GM23338 (cell line): ENCODE results near the gene LAMTOR1. TPM values are rescaled to one million over a fixed set of nuclear protein-coding genes. Genes with fewer than 3 reads are reported as not detected.
A peak's percentile ranks its signal among the peaks of the same experiment; 100 is the strongest.
"Not testable (repeated sequence)": the region's sequence is repeated elsewhere in the genome, so short reads cannot be mapped to it uniquely, and the experiment has no call there.

ENCODE experiments used
- ATAC-seq: fragments of 200-7000 bp; cut with Tn5 transposase; 3 replicates; pipeline ENCODE4 v1.9.1; 2020
- DNase-seq: peaks from one replicate; pipeline ENCODE4 v3.0.0-alpha.2; 2015; ENCODE audit warnings: low spot score
- H2AFZ ChIP-seq: fragments of 200-600 bp; sonication (generic); 2 replicates; pipeline ENCODE4 v1.8.0; 2016; ENCODE audit warnings: antibody characterized with exemption, mild to moderate bottlenecking, moderate library complexity
- H3F3A ChIP-seq: fragments of 200-600 bp; sonication (generic); replicated peaks from 2 replicates; pipeline ENCODE4 v1.8.0; 2017; ENCODE audit warnings: antibody characterized with exemption, mixed run types, low read depth
- H3K27ac ChIP-seq: fragments of 200-600 bp; sonication (generic); 2 replicates; pipeline ENCODE4 v1.6.1; 2016; ENCODE audit warnings: low read depth
- H3K27me3 ChIP-seq: fragments of 200-600 bp; sonication (generic); 2 replicates; pipeline ENCODE4 v1.8.0; 2016; ENCODE audit warnings: mild to moderate bottlenecking, mixed run types, moderate library complexity; ENCODE audit not compliant: insufficient read depth
- H3K36me3 ChIP-seq: fragments of 200-600 bp; sonication (generic); 2 replicates; pipeline ENCODE4 v1.8.0; 2016; ENCODE audit warnings: mild to moderate bottlenecking; ENCODE audit not compliant: insufficient read depth
- H3K4me1 ChIP-seq: fragments of 200-600 bp; sonication (generic); 2 replicates; pipeline ENCODE4 v1.8.0; 2016; ENCODE audit warnings: mild to moderate bottlenecking, moderate library complexity; ENCODE audit not compliant: insufficient read depth
- H3K4me2 ChIP-seq: fragments of 200-600 bp; sonication (generic); 2 replicates; pipeline ENCODE4 v1.7.1; 2017; ENCODE audit warnings: mixed run types
- H3K4me3 ChIP-seq: fragments of 200-600 bp; sonication (generic); 2 replicates; pipeline ENCODE4 v1.6.1; 2016; ENCODE audit warnings: mixed run types
- H3K79me2 ChIP-seq: fragments of 200-600 bp; sonication (generic); replicated peaks from 2 replicates; pipeline ENCODE4 v1.8.0; 2017; ENCODE audit warnings: mild to moderate bottlenecking; ENCODE audit not compliant: insufficient read depth
- H3K9me2 ChIP-seq: fragments of 200-600 bp; sonication (generic); 2 replicates; pipeline ENCODE4 v1.8.0; 2017; ENCODE audit not compliant: insufficient read depth
- H4K20me1 ChIP-seq: fragments of 200-600 bp; sonication (generic); replicated peaks from 2 replicates; pipeline ENCODE4 v1.8.0; 2017; ENCODE audit warnings: mild to moderate bottlenecking; ENCODE audit not compliant: insufficient read depth
- H3K27ac Mint-ChIP-seq: 2 replicates; pipeline ENCODE4 v1.8.0; 2020; ENCODE audit warnings: inconsistent platforms, mild to moderate bottlenecking, moderate library complexity, mixed read lengths
- H3K27me3 Mint-ChIP-seq: 3 replicates; pipeline ENCODE4 v1.8.0; 2022; ENCODE audit warnings: low read depth, mild to moderate bottlenecking, moderate library complexity, mixed read lengths, inconsistent platforms; ENCODE audit not compliant: insufficient read depth, poor library complexity
- H3K36me3 Mint-ChIP-seq: 3 replicates; pipeline ENCODE4 v1.8.0; 2021; ENCODE audit warnings: low read depth, mild to moderate bottlenecking, inconsistent platforms, moderate library complexity, mixed read lengths
- H3K4me1 Mint-ChIP-seq: 3 replicates; pipeline ENCODE4 v1.8.0; 2020; ENCODE audit warnings: mild to moderate bottlenecking, inconsistent platforms, mixed read lengths
- H3K4me3 Mint-ChIP-seq: 3 replicates; pipeline ENCODE4 v1.8.0; 2021; ENCODE audit warnings: moderate library complexity, mild to moderate bottlenecking, inconsistent platforms, mixed read lengths
- H3K9me3 Mint-ChIP-seq: 3 replicates; pipeline ENCODE4 v1.8.0; 2020; ENCODE audit warnings: moderate library complexity, mild to moderate bottlenecking, inconsistent platforms, mixed read lengths
- CREB1 ChIP-seq: fragments of 250-450 bp; sonication (Bioruptor Pico); IDR thresholded peaks from 2 replicates; pipeline ENCODE4 v1.5.0; 2020; ENCODE audit warnings: low read depth, mild to moderate bottlenecking, moderate library complexity
- CTCF ChIP-seq, 2 experiments: fragments of 200-600 bp in 1 of 2; sonication (generic) in 1 of 2; conservative IDR thresholded peaks; 2 replicates each; pipeline versions ENCODE4 v1.5.1 to v1.6.1; 2016 to 2017; ENCODE audit warnings: antibody characterized with exemption in 2 of 2, low read depth in 2 of 2, mild to moderate bottlenecking in 2 of 2, moderate library complexity in 1 of 2
- ETS1 ChIP-seq: IDR thresholded peaks from 2 replicates; pipeline ENCODE4 v1.6.1; 2016; ENCODE audit warnings: antibody characterized with exemption
- EZH2 ChIP-seq: fragments of 200-600 bp; sonication (generic); IDR thresholded peaks from one replicate; pipeline ENCODE4 v1.8.0; 2017; ENCODE audit warnings: antibody characterized with exemption, mild to moderate bottlenecking, low read depth; ENCODE audit not compliant: unreplicated experiment
- NANOG ChIP-seq: IDR thresholded peaks from 2 replicates; pipeline ENCODE4 v1.6.1; 2016; ENCODE audit warnings: antibody characterized with exemption, borderline replicate concordance
- STAT1 ChIP-seq: IDR thresholded peaks from one replicate; pipeline ENCODE4 v1.6.1; 2016; ENCODE audit warnings: antibody characterized with exemption; ENCODE audit not compliant: unreplicated experiment
- ZNF114 ChIP-seq: fragments of 250-450 bp; sonication (Bioruptor Pico); IDR thresholded peaks from 2 replicates; pipeline ENCODE4 v1.5.0; 2020; ENCODE audit warnings: mild to moderate bottlenecking, moderate library complexity
- ZNF331 ChIP-seq: fragments of 250-450 bp; sonication (Bioruptor Pico); IDR thresholded peaks from 2 replicates; pipeline ENCODE4 v1.5.0; 2020; ENCODE audit warnings: low read depth, mild to moderate bottlenecking, moderate library complexity
- polyA plus RNA-seq: library from polyadenylated mRNA; unstranded; fragments of >200 nt; fragmentation: Nextera tagmentation; extraction: Ambion mirVana; gene quantifications from 2 replicates; pipeline ENCODE4 v1.2.1, GENCODE V29; 2016
- total RNA-seq: library from RNA; depleted of rRNA; stranded (reverse); fragments of >200 nt; shearing (Covaris generic); gene quantifications from 2 replicates; pipeline ENCODE4 v1.2.3, GENCODE V29; 2014

Gene LAMTOR1
- total and polyA plus RNA-seq, 2 experiments from 2014 or later: 112 to 157 TPM

GRCh38 chr11:72136684-72137262 is 33.7 kb upstream of the LAMTOR1 start:
- Histone ChIP-seq H3K4me3 (no peak overlapping the region), H3K36me3 (no peaks in the 10 kb centered on the region), H4K20me1 (no peaks in the 10 kb centered on the region; the same call in 1 of the 2 replicates), H3F3A (no peaks in the 10 kb centered on the region), H3K4me2 (no peak overlapping the region), H3K9me2 (no peaks in the 10 kb centered on the region), H3K27ac (no peak overlapping the region), H3K4me1 (no peaks in the 10 kb centered on the region), H2AFZ (no peak overlapping the region), H3K27me3 (no peaks in the 10 kb centered on the region), H3K79me2 (no peaks in the 10 kb centered on the region)
- Mint-ChIP-seq H3K9me3 (no peaks in the 10 kb centered on the region; the same call in 2 of the 3 replicates), H3K27me3 (peaks cover 8% of the 10 kb centered on the region), H3K36me3 (no peaks in the 10 kb centered on the region), H3K4me3 (no peak overlapping the region), H3K27ac (no peak overlapping the region), H3K4me1 (no peaks in the 10 kb centered on the region; the same call in 2 of the 3 replicates)
- no peak for TF ChIP-seq STAT1
- no peak for DNase-seq
- ATAC-seq: no peak

- Histone ChIP-seq H3K27ac (no peak overlapping the region), H3K27me3 (no peaks in the 10 kb centered on the region), H3K9me2 (no peaks in the 10 kb centered on the region), H4K20me1 (no peaks in the 10 kb centered on the region; the same call in 1 of the 2 replicates), H2AFZ (no peak overlapping the region), H3K36me3 (no peaks in the 10 kb centered on the region), H3K4me3 (no peak overlapping the region), H3K4me1 (no peaks in the 10 kb centered on the region), H3K4me2 (no peak overlapping the region), H3F3A (no peaks in the 10 kb centered on the region), H3K79me2 (no peaks in the 10 kb centered on the region)
- DNase-seq (no peak), ATAC-seq (peak; percentile 41; the same call in 2 of the 3 replicates)
- Mint-ChIP-seq H3K4me3 (no peak overlapping the region), H3K36me3 (no peaks in the 10 kb centered on the region), H3K27me3 (peaks cover 8% of the 10 kb centered on the region), H3K9me3 (no peaks in the 10 kb centered on the region; the same call in 1 of the 3 replicates), H3K4me1 (no peaks in the 10 kb centered on the region; the same call in 2 of the 3 replicates), H3K27ac (no peak overlapping the region)
- TF ChIP-seq ZNF114 (CRISPR knock-in tag): no peak
- no peak for TF ChIP-seq STAT1
- no peak for TF ChIP-seq NANOG
- no peak for TF ChIP-seq CREB1 (CRISPR knock-in tag)
- no peak for TF ChIP-seq ZNF331
- TF ChIP-seq CTCF (conservative IDR thresholded peaks at IDR 0.05; ENCODE audit: low read depth in 2 of 2): peak in 1 of 2 experiments; percentile 43; a peak in 1 of 4 replicates
- no peak for TF ChIP-seq ETS1
- no peak for TF ChIP-seq EZH2
Measured at GRCh38 chr11:72135891-72136683, 33.0 kb upstream of the LAMTOR1 start.

- not testable (repeated sequence) for H3K9me2 ChIP-seq, H3K79me2 ChIP-seq, H3K36me3 Mint-ChIP-seq, H3K4me3 ChIP-seq, H3K27me3 ChIP-seq, H3K4me1 Mint-ChIP-seq, H2AFZ ChIP-seq, H3K27ac ChIP-seq, ATAC-seq, H3K9me3 Mint-ChIP-seq, H3K4me3 Mint-ChIP-seq, H3K27ac Mint-ChIP-seq, DNase-seq, H4K20me1 ChIP-seq, H3K4me2 ChIP-seq, H3K27me3 Mint-ChIP-seq, H3F3A ChIP-seq, H3K36me3 ChIP-seq, H3K4me1 ChIP-seq
Measured at GRCh38 chr11:72135473-72135872, 32.4 kb upstream of the LAMTOR1 start, which contains the start of gene FOLR3. FOLR3 (plus strand) TSS chr11:72135725; CDS start chr11:72135953, 228 bp downstream.
